A673 (cell line): Measurements from ENCODE around the gene INPP5B. TPM values are rescaled to one million over a fixed set of nuclear protein-coding genes. Genes with fewer than 3 reads are reported as not detected.
"Not testable (repeated sequence)": the region's sequence is repeated elsewhere in the genome, so short reads cannot be mapped to it uniquely, and the experiment has no call there.

Experiments
- BruUV-seq: library from RNA; stranded (reverse); fragments of 400-500 nt; replicated peaks from 2 replicates; lab custom pipeline; 2021; lab: Mats Ljungman, UMichigan
- CTCF ChIA-PET: fragments of 300-600 bp; sonication (Branson Sonifier 250); formaldehyde crosslinking; loops from one replicate; lab custom pipeline; 2022; ENCODE audit warnings: antibody characterized with exemption; lab: Charles Lee
- POLR2A ChIA-PET: fragments of 300-600 bp; sonication (Branson Sonifier 250); formaldehyde crosslinking; loops from one replicate; lab custom pipeline; 2022; ENCODE audit warnings: antibody characterized with exemption; ENCODE audit not compliant: low non-redundant PET; lab: Charles Lee
- DNase-seq: peaks from one replicate; pipeline ENCODE4 v3.0.0-alpha.2; 2015; ENCODE audit warnings: low spot score
- H3K27ac ChIP-seq: fragments of 200-600 bp; sonication (generic); 2 replicates; pipeline ENCODE4 v1.5.1; 2016; ENCODE audit warnings: mixed run types, low read depth, mild to moderate bottlenecking, mixed read lengths, antibody characterized with exemption, low read length; ENCODE audit not compliant: poor library complexity, severe bottlenecking
- H3K27me3 ChIP-seq: fragments of 200-600 bp; sonication (generic); replicated peaks from 2 replicates; pipeline ENCODE4 v1.6.1; 2017; ENCODE audit warnings: mixed run types, low read depth, mild to moderate bottlenecking, mixed read lengths, antibody characterized with exemption, low read length; ENCODE audit not compliant: insufficient read depth, poor library complexity
- H3K36me3 ChIP-seq: fragments of 200-600 bp; sonication (generic); 2 replicates; pipeline ENCODE4 v1.6.1; 2016; ENCODE audit warnings: mixed run types, mild to moderate bottlenecking, mixed read lengths, antibody characterized with exemption, low read length; ENCODE audit not compliant: insufficient read depth, poor library complexity, severe bottlenecking
- H3K4me1 ChIP-seq: fragments of 200-600 bp; sonication (generic); 2 replicates; pipeline ENCODE4 v1.6.1; 2017; ENCODE audit warnings: mixed run types, mild to moderate bottlenecking, mixed read lengths, antibody characterized with exemption, low read length; ENCODE audit not compliant: insufficient read depth, poor library complexity, severe bottlenecking
- H3K4me3 ChIP-seq: fragments of 200-600 bp; sonication (generic); 2 replicates; pipeline ENCODE4 v1.5.1; 2016; ENCODE audit warnings: low read depth, mixed run types, mild to moderate bottlenecking, mixed read lengths, low read length; ENCODE audit not compliant: poor library complexity, severe bottlenecking
- H3K9me3 ChIP-seq: fragments of 200-600 bp; sonication (generic); 2 replicates; pipeline ENCODE4 v1.6.1; 2016; ENCODE audit warnings: mixed run types, low read depth, mild to moderate bottlenecking, mixed read lengths, antibody characterized with exemption, low read length; ENCODE audit not compliant: poor library complexity, severe bottlenecking
- EZH2 ChIP-seq: fragments of 200-600 bp; sonication (generic); IDR thresholded peaks from 2 replicates; pipeline ENCODE4 v1.6.1; 2017; ENCODE audit warnings: borderline replicate concordance, low read depth, mild to moderate bottlenecking, mixed read lengths, antibody characterized with exemption, low read length; ENCODE audit not compliant: poor library complexity, severe bottlenecking
- intact Hi-C: fragments of 100-400 bp; cut with micrococcal nuclease; formaldehyde crosslinking; loops from one replicate; pipeline ENCODE4 v1.10.0; 2022; ENCODE audit not compliant: unreplicated experiment
- total RNA-seq: library from RNA; stranded (reverse); gene quantifications from 2 replicates; pipeline ENCODE4 v1.2.3, GENCODE V29; 2021
- TF ChIP-seq, protein P1 (sequence below): fragments of 300-800, 200-600 bp; sonication (generic); conservative IDR thresholded peaks from 2 replicates; pipeline ENCODE4 v1.5.1; 2017; ENCODE audit warnings: low read depth, mild to moderate bottlenecking, antibody characterized with exemption, low read length, moderate library complexity, mixed read lengths

Gene INPP5B
- total RNA-seq, 1 experiment from 2014 or later = 15.6 TPM

DNA sequence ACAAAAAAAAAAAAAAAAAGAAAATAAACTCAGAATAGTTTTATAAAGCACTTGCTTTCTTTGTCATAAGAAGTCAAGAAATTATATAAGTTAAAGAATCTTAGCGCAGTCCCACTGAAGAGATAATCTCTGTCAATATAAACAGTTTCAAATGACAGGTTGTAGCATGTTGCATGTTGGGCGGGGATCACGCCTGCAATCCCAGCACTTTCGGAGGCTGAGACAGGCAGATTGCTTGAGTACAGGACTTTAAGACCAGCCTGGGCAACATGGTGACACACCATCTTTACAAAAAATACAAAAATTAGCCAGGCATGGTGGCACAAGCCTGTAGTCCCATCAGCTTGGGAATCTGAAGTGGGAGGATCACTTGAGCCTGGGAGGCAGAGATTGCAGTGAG lies 18.4 kb upstream of the INPP5B start:
- Histone ChIP-seq H3K27ac (no peak overlapping the region), H3K9me3 (no peaks in the 10 kb centered on the region), H3K4me1 (no peaks in the 10 kb centered on the region), H3K36me3 (peaks cover 53% of the 10 kb centered on the region), H3K4me3 (no peak overlapping the region), H3K27me3 (no peaks in the 10 kb centered on the region)
- DNase-seq = no peak
- no TSS peak for BruUV-seq
- POLR2A ChIA-PET = no interaction called here
- intact Hi-C loops = no loop called here
- CTCF ChIA-PET = no interaction called here
- TF ChIP-seq EZH2 = no peak
- TF ChIP-seq, protein P1, sequence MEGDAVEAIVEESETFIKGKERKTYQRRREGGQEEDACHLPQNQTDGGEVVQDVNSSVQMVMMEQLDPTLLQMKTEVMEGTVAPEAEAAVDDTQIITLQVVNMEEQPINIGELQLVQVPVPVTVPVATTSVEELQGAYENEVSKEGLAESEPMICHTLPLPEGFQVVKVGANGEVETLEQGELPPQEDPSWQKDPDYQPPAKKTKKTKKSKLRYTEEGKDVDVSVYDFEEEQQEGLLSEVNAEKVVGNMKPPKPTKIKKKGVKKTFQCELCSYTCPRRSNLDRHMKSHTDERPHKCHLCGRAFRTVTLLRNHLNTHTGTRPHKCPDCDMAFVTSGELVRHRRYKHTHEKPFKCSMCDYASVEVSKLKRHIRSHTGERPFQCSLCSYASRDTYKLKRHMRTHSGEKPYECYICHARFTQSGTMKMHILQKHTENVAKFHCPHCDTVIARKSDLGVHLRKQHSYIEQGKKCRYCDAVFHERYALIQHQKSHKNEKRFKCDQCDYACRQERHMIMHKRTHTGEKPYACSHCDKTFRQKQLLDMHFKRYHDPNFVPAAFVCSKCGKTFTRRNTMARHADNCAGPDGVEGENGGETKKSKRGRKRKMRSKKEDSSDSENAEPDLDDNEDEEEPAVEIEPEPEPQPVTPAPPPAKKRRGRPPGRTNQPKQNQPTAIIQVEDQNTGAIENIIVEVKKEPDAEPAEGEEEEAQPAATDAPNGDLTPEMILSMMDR = no peak

DNA sequence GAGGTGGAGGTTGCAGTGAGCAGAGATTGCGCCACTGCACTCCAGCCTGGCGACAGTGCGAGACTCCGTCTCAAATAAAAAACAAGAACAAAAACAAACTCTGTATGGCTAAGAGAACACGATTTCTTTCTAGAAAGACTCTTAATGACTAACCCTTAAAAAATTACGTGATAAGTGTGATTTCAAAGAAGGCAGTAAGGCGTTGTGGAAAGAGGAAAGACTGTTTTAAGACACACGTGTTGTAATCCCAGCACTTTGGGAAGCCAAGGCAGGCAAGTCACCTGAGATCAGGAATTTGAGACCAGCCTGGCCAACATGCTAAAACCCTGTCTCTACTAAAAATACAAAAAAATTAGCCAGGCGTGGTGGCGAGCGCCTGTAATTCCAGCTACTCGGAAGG lies 17.3 kb upstream of the INPP5B start:
- H3K27ac ChIP-seq, CTCF ChIA-PET, DNase-seq, H3K4me3 ChIP-seq, H3K9me3 ChIP-seq, H3K4me1 ChIP-seq, H3K27me3 ChIP-seq, BruUV-seq, POLR2A ChIA-PET, intact Hi-C loops: not testable (repeated sequence)
- H3K36me3 ChIP-seq = peaks cover 52% of the 10 kb centered on the region

DNA sequence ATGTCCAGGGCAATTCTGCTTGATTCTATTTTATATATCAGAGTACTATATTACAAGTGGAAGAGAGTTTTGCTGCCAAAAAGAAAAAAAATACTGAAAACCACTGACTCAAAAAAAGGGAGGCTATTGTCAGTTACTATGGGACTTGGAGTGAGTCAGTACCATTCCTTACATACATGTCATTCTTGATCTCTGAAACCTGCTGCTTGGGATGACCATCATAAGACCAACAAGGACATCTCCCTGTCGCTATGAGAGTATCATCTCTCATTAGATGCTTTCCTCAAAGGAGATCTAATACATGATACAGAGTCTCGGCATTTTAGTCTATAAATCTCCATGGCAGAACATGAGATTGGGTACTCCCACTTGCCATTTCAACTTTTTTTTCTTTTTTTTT lies 11.8 kb upstream of the INPP5B start:
- no peaks in the 10 kb centered on the region for H3K4me1 ChIP-seq
- no peaks in the 10 kb centered on the region for H3K9me3 ChIP-seq
- POLR2A ChIA-PET = no interaction called here
- H3K36me3 ChIP-seq = peaks cover 46% of the 10 kb centered on the region
- TF ChIP-seq EZH2 = no peak
- TF ChIP-seq, protein P1 = no peak
- intact Hi-C loops = no loop called here
- no peak overlapping the region for H3K27ac ChIP-seq
- CTCF ChIA-PET = no interaction called here
- no TSS peak for BruUV-seq
- no peaks in the 10 kb centered on the region for H3K27me3 ChIP-seq
- DNase-seq = no peak
- H3K4me3 ChIP-seq = no peak overlapping the region

DNA sequence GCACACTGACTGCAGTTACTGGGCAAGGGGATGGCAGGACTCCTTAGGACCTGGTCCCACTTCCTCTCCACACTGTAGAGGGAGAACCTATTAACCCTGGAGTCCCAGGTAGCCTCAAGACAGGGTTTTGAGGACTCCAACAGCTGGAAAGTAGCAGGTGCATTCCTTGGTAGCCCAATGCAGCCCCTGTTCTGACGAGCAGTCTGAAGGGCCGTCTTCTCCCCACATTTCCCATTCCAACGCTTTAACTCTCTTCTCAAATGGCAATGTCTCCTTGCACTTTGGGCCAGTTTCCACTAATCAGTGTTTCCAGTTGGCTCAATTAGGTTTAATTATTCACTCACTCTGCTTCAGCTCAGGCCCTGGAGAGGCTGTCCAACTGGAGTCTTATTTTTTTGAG lies 8.8 kb upstream of the INPP5B start:
- H3K27ac ChIP-seq = no peak overlapping the region
- H3K4me1 ChIP-seq = no peaks in the 10 kb centered on the region
- intact Hi-C loops = no loop called here
- H3K27me3 ChIP-seq = no peaks in the 10 kb centered on the region
- DNase-seq = no peak
- no TSS peak for BruUV-seq
- no peak overlapping the region for H3K4me3 ChIP-seq
- peaks cover 29% of the 10 kb centered on the region for H3K36me3 ChIP-seq
- CTCF ChIA-PET = no interaction called here
- POLR2A ChIA-PET = no interaction called here
- TF ChIP-seq EZH2 = no peak
- TF ChIP-seq, protein P1 = no peak
- no peaks in the 10 kb centered on the region for H3K9me3 ChIP-seq
